Activated B cell treated with CpG ODN at 0.5 μM for 24 hours (primary cell): ENCODE data around the gene NRXN3. TPM values are rescaled to one million over a fixed set of nuclear protein-coding genes. Genes with fewer than 3 reads are reported as not detected.

ENCODE experiments used
- ATAC-seq: fragments of 200-7000 bp; cut with Tn5 transposase; one replicate; pipeline ENCODE4 v1.10.0; 2021; ENCODE audit warnings: low read depth, mild to moderate bottlenecking, moderate library complexity
- CTCF ChIA-PET: fragments of 350-600 bp; sonication (Branson Sonifier 250); formaldehyde crosslinking; loops from one replicate; lab custom pipeline; 2021; ENCODE audit warnings: antibody characterized with exemption; lab: Charles Lee
- POLR2A ChIA-PET: fragments of 350-600 bp; sonication (Branson Sonifier 250); formaldehyde crosslinking; loops from one replicate; lab custom pipeline; 2021; ENCODE audit warnings: antibody characterized with exemption; lab: Charles Lee
- DNase-seq: peaks from one replicate; pipeline ENCODE4 v3.0.0; 2022
- H3K27ac Mint-ChIP-seq: one replicate; pipeline ENCODE4 v1.8.0; 2020; ENCODE audit warnings: mixed read lengths
- H3K27me3 Mint-ChIP-seq: one replicate; pipeline ENCODE4 v1.8.0; 2021; ENCODE audit warnings: mixed read lengths
- H3K36me3 Mint-ChIP-seq: one replicate; pipeline ENCODE4 v1.8.0; 2021; ENCODE audit warnings: low read depth, mixed read lengths
- H3K4me1 Mint-ChIP-seq: one replicate; pipeline ENCODE4 v1.8.0; 2021; ENCODE audit warnings: mixed read lengths
- H3K4me3 Mint-ChIP-seq: one replicate; pipeline ENCODE4 v1.8.0; 2020; ENCODE audit warnings: mild to moderate bottlenecking, mixed read lengths
- H3K9me3 Mint-ChIP-seq: one replicate; pipeline ENCODE4 v1.8.0; 2020; ENCODE audit warnings: mixed read lengths
- CTCF ChIP-seq: fragments of 200-600 bp; IDR thresholded peaks from one replicate; pipeline ENCODE4 v1.8.0; 2022; ENCODE audit warnings: antibody characterized with exemption, mild to moderate bottlenecking
- intact Hi-C: fragments of 100-400 bp; cut with micrococcal nuclease; formaldehyde crosslinking; loops from one replicate; pipeline ENCODE4 v1.15.1; 2024
- total RNA-seq: library from RNA; stranded (reverse); gene quantifications from 2 replicates; pipeline ENCODE4 v1.2.3, GENCODE V29; 2022

NRXN3 gene
- total RNA-seq, 1 donor from 2014 or later = not detected

GRCh38 chr14:78297858-78298257 lies 127.7 kb downstream of the NRXN3 start:
- Mint-ChIP-seq H3K4me3 (no peak overlapping the region), H3K27ac (no peak overlapping the region), H3K9me3 (no peaks in the 10 kb centered on the region), H3K4me1 (no peaks in the 10 kb centered on the region), H3K27me3 (peaks cover 15% of the 10 kb centered on the region), H3K36me3 (no peaks in the 10 kb centered on the region)
- no peak for TF ChIP-seq CTCF
- CTCF ChIA-PET = no interaction called here
- ATAC-seq = no peak
- DNase-seq = no peak
- POLR2A ChIA-PET = no interaction called here
- intact Hi-C loops = no loop called here

- H3K4me3 Mint-ChIP-seq = no peak overlapping the region
- POLR2A ChIA-PET = no interaction called here
- TF ChIP-seq CTCF = no peak
- ATAC-seq (no peak), DNase-seq (no peak)
- no peaks in the 10 kb centered on the region for H3K9me3 Mint-ChIP-seq
- CTCF ChIA-PET = no interaction called here
- no peak overlapping the region for H3K27ac Mint-ChIP-seq
- intact Hi-C loops = no loop called here
- peaks cover 13% of the 10 kb centered on the region for H3K27me3 Mint-ChIP-seq
- H3K36me3 Mint-ChIP-seq = no peaks in the 10 kb centered on the region
- H3K4me1 Mint-ChIP-seq = no peaks in the 10 kb centered on the region
These were observed 128.1 kb downstream of the NRXN3 start for GRCh38 chr14:78298298-78298697.

GRCh38 chr14:78302841-78303240 lies 132.7 kb downstream of the NRXN3 start:
- peaks cover 16% of the 10 kb centered on the region for H3K27me3 Mint-ChIP-seq
- no peaks in the 10 kb centered on the region for H3K9me3 Mint-ChIP-seq
- ATAC-seq (no peak), DNase-seq (no peak)
- H3K4me1 Mint-ChIP-seq = no peaks in the 10 kb centered on the region
- no peak for TF ChIP-seq CTCF
- no peak overlapping the region for H3K27ac Mint-ChIP-seq
- H3K4me3 Mint-ChIP-seq = no peak overlapping the region
- intact Hi-C loops = no loop called here
- POLR2A ChIA-PET = no interaction called here
- CTCF ChIA-PET = no interaction called here
- no peaks in the 10 kb centered on the region for H3K36me3 Mint-ChIP-seq

GRCh38 chr14:78307671-78308070 lies 137.5 kb downstream of the NRXN3 start:
- POLR2A ChIA-PET = no interaction called here

GRCh38 chr14:78308079-78308478 lies 137.9 kb downstream of the NRXN3 start:
- H3K36me3 Mint-ChIP-seq = no peaks in the 10 kb centered on the region
- CTCF ChIA-PET = no interaction called here

More at GRCh38 chr14:78307671-78308070, 137.5 kb downstream of the NRXN3 start:
- DNase-seq = no peak
- no peak for TF ChIP-seq CTCF
- Mint-ChIP-seq H3K4me3 (no peak overlapping the region), H3K27me3 (peaks cover 8% of the 10 kb centered on the region), H3K9me3 (no peaks in the 10 kb centered on the region), H3K36me3 (no peaks in the 10 kb centered on the region), H3K4me1 (no peaks in the 10 kb centered on the region), H3K27ac (no peak overlapping the region)
- no peak for ATAC-seq
- intact Hi-C loops = no loop called here
- CTCF ChIA-PET = no interaction called here

More at GRCh38 chr14:78308079-78308478, 137.9 kb downstream of the NRXN3 start:
- Mint-ChIP-seq H3K4me1 (no peaks in the 10 kb centered on the region), H3K9me3 (no peaks in the 10 kb centered on the region), H3K27me3 (peaks cover 5% of the 10 kb centered on the region), H3K27ac (no peak overlapping the region), H3K4me3 (no peak overlapping the region)
- ATAC-seq (no peak), DNase-seq (no peak)
- intact Hi-C loops = no loop called here
- TF ChIP-seq CTCF = no peak
- POLR2A ChIA-PET = no interaction called here
